SJSA1 (cell line): ENCODE measurements around the gene CNIH3. TPM values are rescaled to one million over a fixed set of nuclear protein-coding genes. Genes with fewer than 3 reads are reported as not detected.
"Not testable (repeated sequence)": the region's sequence is repeated elsewhere in the genome, so short reads cannot be mapped to it uniquely, and the experiment has no call there.

Experiments used
- DNase-seq, 2 experiments: peaks; one replicate each; pipeline ENCODE4 v3.0.0-alpha.2; 2015 to 2020; ENCODE audit warnings: low spot score in 2 of 2, low read depth in 1 of 2
- H3K27ac ChIP-seq: fragments of 250-450 bp; sonication (Bioruptor Pico); 2 replicates; pipeline ENCODE4 v1.5.1; 2020; ENCODE audit warnings: mild to moderate bottlenecking, moderate library complexity
- H3K27me3 ChIP-seq: fragments of 250-450 bp; sonication (Bioruptor Pico); replicated peaks from 2 replicates; pipeline ENCODE4 v1.5.1; 2020; ENCODE audit warnings: mild to moderate bottlenecking, moderate library complexity
- H3K36me3 ChIP-seq: fragments of 250-450 bp; sonication (Bioruptor Pico); 2 replicates; pipeline ENCODE4 v1.5.1; 2020; ENCODE audit warnings: mild to moderate bottlenecking
- H3K4me1 ChIP-seq: fragments of 250-450 bp; sonication (Bioruptor Pico); replicated peaks from 2 replicates; pipeline ENCODE4 v1.6.1; 2021; ENCODE audit warnings: mild to moderate bottlenecking
- H3K4me3 ChIP-seq: fragments of 250-450 bp; sonication (Bioruptor Pico); 2 replicates; pipeline ENCODE4 v1.5.1; 2020; ENCODE audit warnings: mild to moderate bottlenecking
- H3K9me3 ChIP-seq: fragments of 250-450 bp; sonication (Bioruptor Pico); replicated peaks from 2 replicates; pipeline ENCODE4 v1.5.1; 2020; ENCODE audit warnings: mild to moderate bottlenecking
- total RNA-seq: library from RNA; depleted of rRNA; stranded (reverse); fragments of >200 nt; shearing (Covaris generic); gene quantifications from 2 replicates; pipeline ENCODE4 v1.2.3, GENCODE V29; 2014

The CNIH3 gene
- total RNA-seq, 1 experiment from 2014 or later = 7.9 TPM

DNA sequence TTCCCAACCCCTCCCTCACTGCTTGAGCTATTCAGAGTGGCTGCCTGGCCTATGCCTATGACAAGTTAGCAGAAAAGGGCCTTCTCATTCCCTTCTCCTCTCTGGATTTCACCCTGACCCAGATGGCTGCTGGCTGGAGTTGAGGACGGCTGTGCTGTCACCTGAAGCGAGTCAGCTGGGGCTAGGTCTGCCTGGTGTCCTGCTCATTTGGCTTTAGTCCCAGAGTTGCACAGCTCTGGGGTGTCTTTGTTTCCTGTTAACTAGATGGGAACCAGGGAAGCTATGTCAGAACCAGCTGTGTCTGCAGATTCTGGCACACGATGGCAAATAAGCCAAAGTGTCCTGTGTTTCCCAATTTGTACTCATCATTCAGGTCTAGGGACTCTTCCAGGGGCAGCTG lies 52.9 kb downstream of the CNIH3 start:
- H3K27me3 ChIP-seq = no peaks in the 10 kb centered on the region
- H3K4me3 ChIP-seq = no peak overlapping the region
- no peaks in the 10 kb centered on the region for H3K9me3 ChIP-seq
- H3K36me3 ChIP-seq = no peaks in the 10 kb centered on the region
- no peak for DNase-seq
- H3K27ac ChIP-seq = no peak overlapping the region
- no peaks in the 10 kb centered on the region for H3K4me1 ChIP-seq

DNA sequence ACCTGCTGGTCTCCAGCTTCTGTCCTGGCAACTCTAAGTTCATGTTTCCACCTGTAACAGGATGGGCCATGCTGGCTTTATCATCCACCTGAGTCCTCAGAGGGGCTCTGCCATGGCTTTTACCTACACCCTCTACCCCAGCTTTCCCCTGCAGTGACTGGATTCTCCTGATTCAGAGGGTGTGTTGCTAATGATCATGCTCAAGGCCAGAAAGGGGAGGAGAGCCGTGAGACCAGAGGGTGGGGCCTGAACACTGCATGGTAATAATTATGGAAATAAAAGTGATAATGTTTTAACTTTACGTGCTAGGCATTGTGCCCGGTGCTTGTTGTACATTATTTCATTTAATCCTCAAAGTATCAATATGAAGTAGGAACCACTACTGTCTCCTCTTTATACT lies 53.3 kb downstream of the CNIH3 start:
- no peaks in the 10 kb centered on the region for H3K4me1 ChIP-seq
- no peak for DNase-seq
- H3K9me3 ChIP-seq = no peaks in the 10 kb centered on the region
- no peaks in the 10 kb centered on the region for H3K36me3 ChIP-seq
- no peaks in the 10 kb centered on the region for H3K27me3 ChIP-seq
- H3K27ac ChIP-seq = no peak overlapping the region
- H3K4me3 ChIP-seq = no peak overlapping the region

DNA sequence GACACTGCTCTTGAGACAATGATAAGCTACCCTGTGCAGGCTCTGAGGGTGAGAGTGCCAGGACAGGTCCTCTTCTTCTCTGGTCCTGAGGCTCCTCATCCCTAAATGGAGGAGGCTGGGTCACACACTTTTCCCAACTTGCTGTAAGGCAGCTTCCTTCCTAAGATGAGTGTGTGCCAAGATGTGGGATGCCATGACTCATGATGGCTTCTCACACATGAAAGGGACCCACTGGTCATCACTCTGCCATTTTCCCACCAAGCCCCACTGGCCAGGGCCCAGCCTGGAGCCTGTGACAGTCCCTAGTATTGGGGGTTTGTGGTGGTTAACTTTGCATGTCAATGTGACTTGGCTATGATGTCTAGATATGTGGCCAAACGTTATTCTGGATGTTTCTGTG lies 54.4 kb downstream of the CNIH3 start:
- H3K9me3 ChIP-seq = no peaks in the 10 kb centered on the region
- no peaks in the 10 kb centered on the region for H3K27me3 ChIP-seq
- H3K4me3 ChIP-seq = no peak overlapping the region
- H3K27ac ChIP-seq = no peak overlapping the region
- no peaks in the 10 kb centered on the region for H3K36me3 ChIP-seq
- H3K4me1 ChIP-seq = no peaks in the 10 kb centered on the region
- no peak for DNase-seq

DNA sequence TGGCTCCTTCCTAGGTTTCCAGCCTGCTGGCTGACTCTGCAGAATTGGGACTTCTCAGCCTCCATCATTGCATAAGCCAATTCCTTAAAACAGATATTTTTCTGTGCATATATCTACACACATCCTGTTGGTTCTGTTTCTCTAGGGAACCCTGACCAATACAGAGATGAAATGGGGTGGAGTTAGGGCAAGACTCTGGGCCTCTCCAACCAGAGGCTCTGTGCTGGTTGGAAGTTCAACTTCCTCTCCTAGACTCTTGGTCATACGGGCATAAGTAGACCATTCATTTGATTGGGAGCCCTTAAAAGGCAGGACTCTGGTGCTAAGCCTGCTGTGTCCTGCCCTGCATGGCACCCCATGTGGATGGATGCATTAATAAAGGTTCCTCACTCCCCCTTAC lies 55.0 kb downstream of the CNIH3 start:
- Histone ChIP-seq H3K27me3 (no peaks in the 10 kb centered on the region), H3K4me3 (no peak overlapping the region), H3K9me3 (no peaks in the 10 kb centered on the region), H3K27ac (no peak overlapping the region), H3K4me1 (no peaks in the 10 kb centered on the region), H3K36me3 (no peaks in the 10 kb centered on the region)
- DNase-seq = no peak

DNA sequence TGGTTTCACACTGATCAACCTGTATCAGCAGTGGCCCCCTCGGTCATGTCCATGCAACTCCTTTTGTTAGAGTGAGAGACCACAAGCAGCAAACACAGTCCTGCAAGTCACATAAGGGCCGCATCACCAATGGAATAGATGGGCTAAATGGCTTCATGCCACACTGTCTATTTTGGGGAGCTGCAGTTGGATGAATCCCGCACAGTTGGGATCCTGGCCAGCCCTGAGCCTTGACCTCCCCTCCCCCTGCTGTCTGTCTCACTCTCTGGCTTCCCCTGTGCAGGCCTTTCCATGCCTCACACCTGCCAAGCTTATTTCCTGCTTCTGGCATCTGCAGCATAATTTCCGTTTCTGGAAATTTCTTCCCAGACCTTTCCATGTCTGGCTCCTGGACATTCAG lies 57.0 kb downstream of the CNIH3 start:
- DNase-seq = no peak
- Histone ChIP-seq H3K4me3 (no peak overlapping the region), H3K27ac (no peak overlapping the region), H3K9me3 (no peaks in the 10 kb centered on the region), H3K4me1 (no peaks in the 10 kb centered on the region), H3K36me3 (no peaks in the 10 kb centered on the region), H3K27me3 (no peaks in the 10 kb centered on the region)

DNA sequence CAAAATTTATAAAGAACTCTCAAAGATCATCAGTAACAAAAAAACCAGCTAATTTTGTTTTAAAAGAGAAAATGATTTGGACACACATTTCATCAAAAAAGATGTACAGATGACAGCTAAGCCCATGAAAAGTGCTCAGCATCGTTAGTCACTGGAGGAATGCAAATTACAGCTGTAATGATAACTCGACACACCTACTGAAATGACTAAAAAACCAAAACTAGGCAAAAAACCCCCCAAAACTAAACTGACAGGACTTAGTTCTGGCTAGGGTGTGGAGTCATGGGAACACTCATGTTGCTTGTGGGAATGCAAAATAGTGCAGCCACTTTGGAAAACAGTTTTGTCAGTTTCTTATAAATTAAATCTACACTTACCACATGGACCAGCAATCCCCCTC lies 59.5 kb downstream of the CNIH3 start:
- no peaks in the 10 kb centered on the region for H3K4me1 ChIP-seq
- no peak overlapping the region for H3K4me3 ChIP-seq
- no peaks in the 10 kb centered on the region for H3K36me3 ChIP-seq
- DNase-seq = no peak
- H3K27me3 ChIP-seq = no peaks in the 10 kb centered on the region
- no peaks in the 10 kb centered on the region for H3K9me3 ChIP-seq
- H3K27ac ChIP-seq = no peak overlapping the region

DNA sequence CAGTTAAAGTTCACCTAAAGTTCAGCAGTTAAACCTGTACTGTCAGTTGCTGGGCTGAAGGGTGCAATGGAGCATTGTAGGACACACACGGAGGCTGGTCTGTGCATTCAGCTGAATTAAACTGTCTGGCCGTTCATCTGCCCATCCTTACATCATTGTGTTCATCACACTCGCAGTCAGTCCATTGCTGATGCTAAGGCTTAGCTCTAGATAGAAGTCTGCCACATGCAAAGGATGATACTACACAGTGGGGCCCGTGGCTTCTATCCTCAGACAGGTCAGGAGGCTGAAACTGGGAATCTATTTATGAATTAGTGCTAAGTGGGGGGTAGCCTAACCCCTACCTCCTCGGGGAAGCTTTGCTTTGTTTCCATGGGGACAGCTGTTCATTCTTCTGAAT lies 60.4 kb downstream of the CNIH3 start:
- no peaks in the 10 kb centered on the region for H3K36me3 ChIP-seq
- H3K27ac ChIP-seq = no peak overlapping the region
- no peaks in the 10 kb centered on the region for H3K9me3 ChIP-seq
- DNase-seq = no peak
- H3K27me3 ChIP-seq = no peaks in the 10 kb centered on the region
- no peak overlapping the region for H3K4me3 ChIP-seq
- no peaks in the 10 kb centered on the region for H3K4me1 ChIP-seq

DNA sequence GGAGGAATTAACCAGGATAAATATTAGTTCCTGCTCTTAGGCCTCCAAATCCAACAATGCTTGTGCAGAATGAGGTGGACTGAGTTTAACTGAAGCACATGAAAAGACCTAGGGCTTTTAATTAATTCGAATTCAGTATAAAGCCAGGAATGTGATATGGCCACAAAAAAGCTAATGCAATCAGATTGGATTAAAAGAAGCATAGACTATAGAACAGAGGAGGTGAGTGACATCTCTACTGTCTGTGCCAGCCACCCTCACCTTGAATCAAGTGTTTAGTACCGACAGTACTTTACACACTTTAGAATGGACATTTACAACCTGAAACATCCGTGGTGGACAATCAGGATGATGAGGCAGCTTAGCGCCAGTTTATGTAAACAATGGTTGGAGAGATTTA lies 62.1 kb downstream of the CNIH3 start:
- H3K27ac ChIP-seq = no peak overlapping the region
- no peaks in the 10 kb centered on the region for H3K4me1 ChIP-seq
- no peaks in the 10 kb centered on the region for H3K36me3 ChIP-seq
- H3K4me3 ChIP-seq = no peak overlapping the region
- no peak for DNase-seq
- H3K9me3 ChIP-seq = no peaks in the 10 kb centered on the region
- no peaks in the 10 kb centered on the region for H3K27me3 ChIP-seq

DNA sequence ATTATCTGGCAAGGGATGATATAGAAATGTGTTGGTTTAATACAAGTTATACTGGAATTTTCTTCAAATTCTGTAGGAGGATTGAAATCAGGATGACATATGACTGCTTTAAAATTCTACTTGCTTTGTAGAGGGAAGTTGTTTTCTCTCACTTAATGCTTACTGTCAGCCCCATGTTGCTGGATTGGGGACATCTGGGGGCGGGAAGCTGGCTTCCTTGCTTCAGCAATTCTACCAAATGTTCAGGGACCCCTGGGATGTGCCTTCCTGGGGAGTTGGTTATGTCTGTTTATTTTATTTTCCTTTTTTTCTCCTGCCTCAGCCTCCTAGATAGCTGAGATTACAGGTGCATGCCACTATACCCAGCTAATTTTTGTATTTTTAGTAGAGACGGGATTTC lies 63.5 kb downstream of the CNIH3 start:
- Histone ChIP-seq H3K4me3 (no peak overlapping the region), H3K9me3 (no peaks in the 10 kb centered on the region), H3K27ac (no peak overlapping the region), H3K36me3 (no peaks in the 10 kb centered on the region), H3K4me1 (no peaks in the 10 kb centered on the region), H3K27me3 (no peaks in the 10 kb centered on the region)
- no peak for DNase-seq

DNA sequence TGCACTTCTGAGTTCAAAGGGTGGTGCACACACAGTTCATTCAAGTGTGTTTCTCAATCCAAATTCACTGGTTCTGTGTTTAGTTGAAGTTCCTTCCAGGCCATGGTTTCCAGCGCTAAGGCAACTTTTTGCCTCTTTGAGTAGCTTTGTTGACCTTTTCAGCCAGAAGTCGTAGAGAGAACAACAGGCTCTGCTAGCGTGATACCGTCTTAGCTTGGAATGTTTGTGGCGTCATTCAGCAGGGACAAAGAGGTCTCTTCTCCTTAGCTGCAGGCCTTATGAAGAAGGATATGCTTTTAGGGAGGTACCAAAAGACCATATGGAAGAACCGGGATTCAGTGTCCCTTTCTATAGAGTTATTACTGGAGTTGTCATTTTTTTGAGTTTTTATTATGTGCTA lies 65.7 kb downstream of the CNIH3 start:
- H3K27me3 ChIP-seq = no peaks in the 10 kb centered on the region
- no peak overlapping the region for H3K27ac ChIP-seq
- H3K4me3 ChIP-seq = no peak overlapping the region
- no peaks in the 10 kb centered on the region; the same call in 1 of the 2 replicates for H3K36me3 ChIP-seq
- H3K4me1 ChIP-seq = no peaks in the 10 kb centered on the region
- no peak for DNase-seq
- H3K9me3 ChIP-seq = no peaks in the 10 kb centered on the region

DNA sequence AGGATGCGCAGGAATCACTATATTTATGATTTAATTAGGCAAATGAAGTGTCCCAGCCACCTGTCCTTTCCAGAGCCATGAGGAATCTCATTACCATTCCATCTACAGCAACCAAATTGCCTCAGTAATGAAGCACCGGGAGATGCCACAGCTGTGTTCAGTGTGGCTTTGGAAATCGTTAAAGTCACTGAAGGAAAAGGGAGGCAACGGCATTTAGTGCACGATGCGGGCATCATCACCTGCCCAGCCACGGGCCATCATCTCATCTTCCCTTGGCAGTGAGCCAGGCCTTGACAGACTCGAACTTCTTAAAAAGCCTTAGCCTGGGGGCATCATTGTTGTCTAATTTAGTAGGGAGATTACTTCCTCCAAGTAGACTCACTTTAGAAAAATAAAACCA lies 67.8 kb downstream of the CNIH3 start:
- Histone ChIP-seq H3K4me3 (no peak overlapping the region), H3K4me1 (no peaks in the 10 kb centered on the region), H3K36me3 (no peaks in the 10 kb centered on the region; the same call in 1 of the 2 replicates), H3K27me3 (no peaks in the 10 kb centered on the region), H3K9me3 (no peaks in the 10 kb centered on the region), H3K27ac (no peak overlapping the region)
- DNase-seq = no peak

DNA sequence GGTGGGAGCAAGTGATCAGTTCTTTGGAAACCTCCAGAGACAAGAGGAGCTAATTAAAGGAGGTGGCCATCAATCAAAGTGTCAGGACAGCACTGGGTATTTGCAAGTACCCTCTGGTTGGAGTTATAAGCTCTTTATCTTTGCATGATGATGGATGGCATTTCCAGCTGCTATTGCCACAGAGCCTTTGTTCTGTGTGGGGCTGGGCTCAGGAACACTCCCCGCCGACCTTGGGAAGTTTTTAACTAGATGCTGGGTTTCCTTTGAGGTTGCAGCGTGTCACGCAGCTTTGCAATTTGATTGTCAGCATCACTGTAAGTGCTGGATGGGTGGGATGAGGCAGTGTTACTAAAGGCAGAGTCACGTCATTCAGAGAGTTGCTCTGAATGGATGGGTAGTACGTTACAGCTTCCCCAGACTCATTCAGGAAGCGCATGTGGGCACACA lies 68.9 kb downstream of the CNIH3 start:
- H3K4me3 ChIP-seq = no peak overlapping the region
- no peaks in the 10 kb centered on the region for H3K4me1 ChIP-seq
- no peaks in the 10 kb centered on the region; the same call in 1 of the 2 replicates for H3K36me3 ChIP-seq
- no peak for DNase-seq
- H3K27me3 ChIP-seq = no peaks in the 10 kb centered on the region
- no peak overlapping the region for H3K27ac ChIP-seq
- H3K9me3 ChIP-seq = no peaks in the 10 kb centered on the region

DNA sequence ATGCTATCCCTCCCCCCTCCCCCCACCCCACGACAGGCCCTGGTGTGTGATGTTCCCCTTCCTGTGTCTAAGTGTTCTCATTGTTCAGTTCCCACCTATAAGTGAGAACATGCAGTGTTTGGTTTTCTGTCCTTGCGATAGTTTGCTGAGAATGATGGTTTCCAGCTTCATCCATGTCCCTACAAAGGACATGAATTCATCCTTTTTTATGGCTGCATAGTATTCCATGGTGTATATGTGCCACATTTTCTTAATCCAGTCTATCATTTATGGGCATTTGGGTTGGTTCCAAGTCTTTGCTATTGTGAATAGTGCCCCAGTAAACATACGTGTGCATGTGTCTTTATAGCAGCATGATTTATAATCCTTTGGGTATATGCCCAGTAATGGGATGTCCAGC lies 70.0 kb downstream of the CNIH3 start:
- H3K9me3 ChIP-seq, H3K27me3 ChIP-seq, H3K36me3 ChIP-seq, H3K4me1 ChIP-seq, H3K27ac ChIP-seq, H3K4me3 ChIP-seq, DNase-seq: not testable (repeated sequence)

DNA sequence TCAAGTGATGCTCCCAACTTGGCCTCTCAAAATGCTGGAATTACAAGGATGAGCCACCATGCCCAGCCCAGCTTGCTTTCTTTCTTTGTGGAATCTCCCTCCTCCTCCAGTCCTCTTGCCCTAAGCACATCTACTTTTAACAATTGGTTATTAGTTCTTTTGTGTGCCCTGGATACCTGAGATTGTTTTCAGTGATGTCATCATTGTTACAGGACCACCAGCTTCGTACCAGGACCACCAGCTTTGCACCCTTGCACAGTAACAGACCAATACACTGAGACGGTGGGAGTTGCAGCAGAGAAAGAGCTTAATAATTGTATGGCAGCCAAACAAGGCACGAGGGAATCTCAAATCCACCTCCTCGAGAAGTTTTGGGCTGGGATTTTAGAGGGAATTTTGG lies 71.3 kb downstream of the CNIH3 start:
- no peak overlapping the region for H3K4me3 ChIP-seq
- no peaks in the 10 kb centered on the region for H3K27me3 ChIP-seq
- no peak for DNase-seq
- no peaks in the 10 kb centered on the region; the same call in 1 of the 2 replicates for H3K36me3 ChIP-seq
- H3K27ac ChIP-seq = no peak overlapping the region
- no peaks in the 10 kb centered on the region for H3K9me3 ChIP-seq
- H3K4me1 ChIP-seq = no peaks in the 10 kb centered on the region

DNA sequence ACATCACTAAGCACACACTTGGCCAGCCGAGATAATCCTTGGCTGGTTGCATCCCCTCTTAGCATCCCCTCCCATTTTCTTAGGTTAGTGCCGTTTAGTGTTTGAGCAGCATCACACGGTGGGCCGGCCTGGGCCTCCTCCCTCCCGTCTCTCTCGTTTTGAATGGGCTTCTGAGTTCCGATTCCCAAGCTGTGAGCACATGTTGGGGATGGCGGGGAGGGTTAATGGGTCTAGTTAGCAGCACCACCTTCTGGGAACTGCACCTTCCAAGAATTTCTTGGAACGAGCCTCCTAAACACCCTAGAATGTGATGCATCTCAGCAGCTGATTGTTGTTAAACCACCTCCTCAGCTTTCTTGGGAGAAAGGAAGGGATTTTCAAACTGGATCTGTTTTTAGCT lies 73.3 kb downstream of the CNIH3 start:
- no peak overlapping the region for H3K27ac ChIP-seq
- no peaks in the 10 kb centered on the region for H3K27me3 ChIP-seq
- H3K36me3 ChIP-seq = no peaks in the 10 kb centered on the region; the same call in 1 of the 2 replicates
- no peaks in the 10 kb centered on the region for H3K9me3 ChIP-seq
- DNase-seq = no peak
- H3K4me3 ChIP-seq = no peak overlapping the region
- no peaks in the 10 kb centered on the region for H3K4me1 ChIP-seq
